ENCODE data around the gene SLC30A1. TPM values are rescaled to one million over a fixed set of nuclear protein-coding genes. Genes with fewer than 3 reads are reported as not detected.
A peak's percentile ranks its signal among the peaks of the same experiment; 100 is the strongest.

SLC30A1 gene
- total and polyA plus RNA-seq, 12 donors: 1.4 to 26.5 (median 14.4) TPM

DNA sequence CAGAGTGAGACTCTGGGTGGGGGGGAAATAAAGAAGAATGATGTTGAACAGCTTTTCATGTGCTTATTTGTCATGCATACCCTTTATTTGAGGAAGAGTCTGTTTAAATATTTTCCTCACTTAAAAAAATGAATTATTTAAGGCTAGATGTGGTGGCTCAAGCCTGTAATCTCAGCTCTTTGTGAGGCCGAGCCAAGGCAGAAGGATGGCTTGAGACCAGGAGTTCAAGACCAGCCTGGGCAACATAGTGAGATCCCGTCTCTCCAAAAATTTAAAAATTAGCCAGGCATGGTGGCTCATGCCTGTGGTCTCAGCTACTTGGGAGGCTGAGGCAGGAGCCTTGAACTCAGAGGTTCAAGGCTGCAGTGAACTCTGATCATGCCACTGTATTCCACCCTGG is 25.4 kb downstream of the SLC30A1 start:
- Histone ChIP-seq H3K36me3 (no peaks in the 10 kb centered on the region), H3K27ac (no peak overlapping the region), H3K4me3 (no peak overlapping the region), H3K9me3 (no peaks in the 10 kb centered on the region), H3K4me1 (peaks cover 0 to 12% (median 5%) of the 10 kb centered on the region in 9 donors), H3K27me3 (peaks cover 0 to 4% (median 0%) of the 10 kb centered on the region in 7 donors)
- DNase-seq (no peak), ATAC-seq (no peak)
- no peak for TF ChIP-seq CTCF (IDR thresholded peaks at IDR 0.05)
- intact Hi-C loops (cut with DNase I): no loop called here
- 41 to 96% methylated on average over 2 of the region's 2 CpGs for WGBS, 2 donors

GRCh38 chr1:211551638-211552460 is 27.1 kb downstream of the SLC30A1 start:
- Histone ChIP-seq H3K4me1 (peaks cover 0 to 16% (median 6%) of the 10 kb centered on the region in 9 donors), H3K27me3 (peaks cover 0 to 4% (median 0%) of the 10 kb centered on the region in 7 donors), H3K9me3 (no peaks in the 10 kb centered on the region), H3K4me3 (no peak overlapping the region), H3K36me3 (no peaks in the 10 kb centered on the region), H3K27ac (no peak overlapping the region)
- TF ChIP-seq CTCF (IDR thresholded peaks at IDR 0.05): no peak
- intact Hi-C loops (cut with DNase I): no loop called here
- WGBS, 2 donors: 71 to 83% methylated on average over 12 of the region's 12 CpGs
- DNase-seq (no peak), ATAC-seq (no peak)

DNA sequence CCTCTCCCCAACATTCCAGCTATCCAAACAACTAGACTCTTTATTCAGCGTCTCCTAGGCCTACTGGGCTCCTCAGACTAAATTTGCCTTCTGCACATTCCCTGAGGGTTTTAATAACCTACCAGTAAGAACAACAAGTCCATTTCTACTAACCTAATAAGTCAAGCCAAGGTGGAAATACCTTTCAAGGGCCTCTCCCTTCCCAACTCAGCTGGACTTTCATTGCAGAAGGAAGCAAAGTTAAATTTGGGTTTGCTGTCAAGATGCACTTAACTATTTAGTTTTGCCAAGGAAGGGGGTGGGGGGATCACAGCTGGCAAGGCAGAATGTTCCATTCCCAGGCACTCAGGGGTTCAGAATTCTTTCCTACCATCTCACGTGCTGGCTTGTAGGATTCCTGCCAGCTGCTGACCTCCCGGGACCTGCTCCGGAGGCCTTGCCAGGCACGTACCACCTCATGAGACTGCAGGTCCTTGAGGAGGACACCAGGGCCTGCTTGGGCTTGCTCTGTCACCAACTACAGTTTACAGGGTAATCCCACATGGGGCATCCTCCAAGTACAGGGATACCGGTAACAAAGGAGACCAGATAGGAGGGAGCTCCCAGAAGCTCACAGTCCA is 29.8 kb downstream of the SLC30A1 start:
- peak in 1 of 2 donors; percentile 38 for DNase-seq

More for the DNA sequence above, 29.8 kb downstream of the SLC30A1 start:
- H3K4me3 ChIP-seq: no peak overlapping the region
- intact Hi-C loops (cut with DNase I): no loop called here
- H3K36me3 ChIP-seq: no peaks in the 10 kb centered on the region
- TF ChIP-seq CTCF (IDR thresholded peaks at IDR 0.05): no peak
- H3K27me3 ChIP-seq: no peaks in the 10 kb centered on the region
- peaks cover 0 to 16% (median 6%) of the 10 kb centered on the region in 9 donors for H3K4me1 ChIP-seq
- peak overlapping the region in 1 of 10 donors; percentile 19 for H3K27ac ChIP-seq
- no peaks in the 10 kb centered on the region for H3K9me3 ChIP-seq
- WGBS, 2 donors: 32 to 62% methylated on average over 6 of the region's 6 CpGs
- ATAC-seq: peak; percentile 7 to 90 (median 66)
